NCI-H524 (cell line): ENCODE data around the gene SPATA21.

Source experiments
- DNase-seq, 2 experiments: peaks; one replicate each; lab custom pipeline; 2025; lab: John Stamatoyannopoulos, UW

Gene SPATA21

DNA sequence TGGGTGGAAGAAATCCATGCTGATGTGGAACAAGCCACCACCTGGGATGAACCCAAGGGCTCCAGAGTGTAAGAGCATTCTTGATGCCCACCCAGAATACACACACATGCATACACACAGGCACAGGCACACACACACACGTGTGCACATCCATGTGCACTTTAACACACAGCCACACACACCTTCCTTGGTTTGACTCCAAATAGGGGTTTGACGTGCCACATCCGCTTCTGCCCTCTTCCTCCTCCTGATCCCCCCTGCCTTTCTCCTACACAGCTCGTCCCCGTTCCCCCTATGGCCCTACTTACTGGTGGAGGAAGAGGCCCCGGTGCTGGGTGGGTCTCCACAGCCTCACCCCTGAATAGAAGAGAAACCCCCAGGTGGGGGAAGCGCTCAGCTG, 16.0 kb downstream of the SPATA21 start:
- no peak for DNase-seq

DNA sequence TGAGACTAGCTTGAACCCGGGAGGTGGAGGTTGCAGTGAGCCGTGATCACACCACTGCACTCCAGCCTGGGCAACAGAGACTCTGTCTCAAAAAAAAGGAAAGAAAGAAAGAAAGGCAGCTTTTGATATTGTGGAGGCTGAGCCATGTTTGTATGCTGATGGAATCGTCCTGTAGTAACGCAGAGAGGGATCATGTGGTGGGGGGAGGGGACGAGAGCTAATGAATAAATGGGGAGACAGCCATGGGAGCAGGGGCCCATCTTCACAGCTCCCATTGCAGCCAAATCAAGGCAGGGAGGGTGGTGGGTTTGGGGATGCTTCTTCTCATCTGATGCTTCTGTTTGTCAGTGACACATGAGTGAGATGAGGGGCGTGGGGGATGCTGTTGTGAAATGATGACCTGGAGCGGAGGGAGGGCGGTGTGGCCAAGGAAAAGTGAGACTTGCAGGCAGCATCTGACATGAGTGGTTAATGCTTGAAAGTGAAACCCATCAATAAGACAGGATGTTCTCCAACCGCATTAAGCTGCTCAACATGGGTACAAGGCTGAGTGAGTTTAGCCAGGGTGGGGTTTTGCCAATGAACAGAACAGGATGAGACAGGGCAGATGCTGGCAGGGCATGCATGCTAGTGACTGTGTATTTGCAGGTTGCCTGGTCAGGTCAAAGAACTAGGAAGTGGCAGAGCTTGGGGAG, 16.7 kb downstream of the SPATA21 start:
- no peak for DNase-seq

DNA sequence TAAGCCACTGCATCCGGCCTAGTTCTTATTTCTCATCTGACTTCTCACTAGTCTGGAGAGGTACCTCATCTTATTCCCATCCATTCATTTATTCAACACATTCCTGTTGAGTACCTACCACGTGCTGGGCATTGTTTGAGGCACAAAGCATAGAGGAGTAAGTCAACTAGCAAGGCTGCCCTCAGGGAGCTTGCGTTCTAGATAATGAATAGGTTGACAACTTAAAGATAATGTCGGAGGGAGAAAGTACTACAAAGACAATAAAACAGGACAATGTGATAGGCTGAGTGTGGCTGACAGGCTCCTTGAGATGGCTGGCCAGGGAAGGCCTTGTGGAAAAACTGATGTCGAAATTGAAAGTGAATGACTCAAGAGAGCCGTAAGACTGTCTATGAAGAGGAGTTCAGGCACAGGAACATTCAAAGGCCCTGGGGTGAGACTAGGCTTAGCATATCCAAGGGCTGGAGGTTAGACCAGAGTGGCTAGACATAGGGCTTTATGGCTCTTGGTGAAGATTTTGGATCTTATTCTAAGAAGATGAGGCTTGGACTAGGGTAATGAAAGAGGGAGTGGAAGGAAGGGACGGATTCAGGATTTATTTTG, 18.3 kb downstream of the SPATA21 start:
- no peak for DNase-seq

DNA sequence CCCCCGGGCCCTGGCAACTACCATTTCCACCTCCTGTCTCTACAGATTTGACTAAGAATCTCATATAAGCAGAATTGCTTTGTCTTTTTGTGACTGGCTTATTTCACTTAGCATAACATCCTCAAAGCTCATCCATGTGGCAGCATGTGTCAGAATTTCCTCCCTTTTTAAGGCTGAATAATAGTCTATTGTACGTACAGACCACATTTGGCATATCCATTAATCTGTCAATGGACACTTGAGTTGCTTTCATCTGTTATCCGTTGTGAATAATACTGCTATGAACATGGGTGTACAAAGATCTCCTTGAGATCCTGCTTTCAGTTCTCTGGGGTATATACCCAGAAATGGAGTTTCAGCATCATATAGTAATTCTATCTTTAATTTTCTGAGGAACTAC, 24.0 kb downstream of the SPATA21 start:
- no peak for DNase-seq

DNA sequence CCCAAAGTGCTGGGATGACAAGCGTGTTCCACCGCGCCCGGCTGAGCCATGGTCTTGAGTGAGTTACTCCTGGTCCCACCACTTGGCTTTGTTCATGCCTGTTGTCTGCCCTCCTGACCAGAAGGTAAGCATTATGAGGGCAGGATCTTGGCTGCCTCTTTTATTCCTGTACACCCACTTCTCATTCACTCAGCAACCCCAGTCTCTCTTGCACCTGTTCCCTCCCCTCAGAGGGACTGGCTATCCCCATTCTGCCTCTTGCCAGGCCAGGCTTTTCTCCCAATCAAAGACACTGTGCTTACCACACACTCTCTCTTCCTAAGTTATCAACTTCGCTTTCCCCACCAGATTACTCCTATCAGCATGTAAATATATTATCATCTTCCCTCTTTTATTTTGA, 26.4 kb downstream of the SPATA21 start:
- no peak for DNase-seq

DNA sequence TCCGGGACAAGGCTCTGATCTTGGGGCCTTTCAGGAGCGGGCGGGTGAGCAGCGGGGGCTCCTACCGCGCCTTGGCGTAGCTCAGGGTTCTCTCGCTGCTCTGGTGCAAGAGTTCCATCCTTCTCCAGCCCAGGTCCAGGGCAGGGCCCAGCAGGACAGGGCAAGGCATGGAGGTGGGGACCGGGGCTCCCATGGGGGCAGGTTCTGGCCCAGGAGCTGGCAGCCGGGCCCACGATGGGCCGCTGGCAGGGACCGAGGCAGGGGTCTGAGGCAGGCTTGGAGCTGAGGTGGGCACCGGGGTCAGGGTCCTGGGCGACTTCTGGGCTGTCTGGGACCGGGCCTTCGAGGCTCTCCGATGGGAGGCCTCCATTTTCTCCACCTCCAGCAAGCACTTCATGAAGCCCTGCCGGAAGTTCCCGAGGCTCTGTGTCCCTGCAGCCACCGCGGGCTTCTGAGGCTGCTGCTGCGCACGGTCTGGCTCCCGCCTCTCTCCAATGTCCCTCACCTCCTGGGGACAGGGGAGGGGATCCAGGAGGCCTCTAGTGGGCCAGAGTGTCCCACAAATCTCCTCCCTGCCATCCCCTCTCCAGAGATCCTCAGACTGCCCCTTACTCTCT, 27.6 kb downstream of the SPATA21 start:
- DNase-seq: no peak

DNA sequence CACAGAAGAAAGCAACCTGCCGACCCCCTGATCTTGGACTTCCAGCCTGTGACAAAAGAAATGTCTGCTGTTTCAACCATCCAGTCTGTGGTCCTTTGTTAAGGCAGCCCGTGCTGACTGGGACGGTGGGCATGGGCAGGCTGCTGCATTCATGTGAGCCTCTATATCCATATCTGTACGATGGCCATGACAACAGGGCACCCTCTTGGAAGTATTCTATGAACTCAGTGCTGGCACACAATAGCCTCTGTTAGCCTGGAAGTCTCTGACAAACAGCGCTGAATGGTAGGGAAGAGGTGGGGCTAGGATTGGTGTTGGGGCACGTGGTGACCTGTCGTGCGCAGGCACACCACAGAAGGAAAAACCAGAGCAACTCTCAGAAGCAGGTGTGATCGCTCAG, 30.4 kb downstream of the SPATA21 start:
- no peak for DNase-seq

DNA sequence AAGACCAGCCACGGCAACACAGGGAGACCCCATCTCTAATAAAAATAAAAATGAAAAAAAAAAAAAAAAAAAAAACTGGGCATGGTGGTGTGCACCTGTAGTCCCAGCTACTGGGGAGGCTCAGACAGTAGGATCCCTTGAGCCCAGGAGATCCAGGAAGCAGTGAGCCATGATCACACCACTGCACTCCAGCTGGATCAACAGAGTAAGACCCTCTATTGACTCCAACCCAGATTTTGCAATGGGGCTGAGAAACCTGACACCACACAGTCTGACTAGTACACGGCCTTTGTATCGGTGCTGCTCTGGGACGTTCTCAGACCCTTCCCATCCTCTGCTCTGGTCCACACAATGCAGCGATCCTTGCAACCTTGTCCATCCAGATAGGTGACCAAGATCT, 31.8 kb downstream of the SPATA21 start:
- no peak for DNase-seq

DNA sequence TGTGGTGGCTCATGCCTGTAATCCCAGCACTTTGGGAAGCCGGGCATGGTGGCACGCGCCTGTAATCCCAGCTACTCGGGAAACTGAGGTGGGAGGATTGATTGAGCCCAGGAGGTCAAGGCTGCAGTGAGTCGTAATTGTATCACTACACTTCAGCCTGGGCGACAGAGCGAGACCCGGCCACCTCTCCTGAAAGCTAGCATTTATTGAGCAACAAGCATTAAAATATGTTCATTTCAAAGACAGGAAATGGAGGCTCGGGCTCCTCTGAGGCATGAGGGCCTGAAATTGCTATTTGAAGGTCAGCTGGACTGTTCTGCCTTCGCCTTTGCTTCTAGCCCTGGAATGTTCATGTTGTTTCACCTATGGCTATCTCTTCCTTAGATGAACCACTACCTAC, 34.5 kb downstream of the SPATA21 start:
- DNase-seq: no peak

DNA sequence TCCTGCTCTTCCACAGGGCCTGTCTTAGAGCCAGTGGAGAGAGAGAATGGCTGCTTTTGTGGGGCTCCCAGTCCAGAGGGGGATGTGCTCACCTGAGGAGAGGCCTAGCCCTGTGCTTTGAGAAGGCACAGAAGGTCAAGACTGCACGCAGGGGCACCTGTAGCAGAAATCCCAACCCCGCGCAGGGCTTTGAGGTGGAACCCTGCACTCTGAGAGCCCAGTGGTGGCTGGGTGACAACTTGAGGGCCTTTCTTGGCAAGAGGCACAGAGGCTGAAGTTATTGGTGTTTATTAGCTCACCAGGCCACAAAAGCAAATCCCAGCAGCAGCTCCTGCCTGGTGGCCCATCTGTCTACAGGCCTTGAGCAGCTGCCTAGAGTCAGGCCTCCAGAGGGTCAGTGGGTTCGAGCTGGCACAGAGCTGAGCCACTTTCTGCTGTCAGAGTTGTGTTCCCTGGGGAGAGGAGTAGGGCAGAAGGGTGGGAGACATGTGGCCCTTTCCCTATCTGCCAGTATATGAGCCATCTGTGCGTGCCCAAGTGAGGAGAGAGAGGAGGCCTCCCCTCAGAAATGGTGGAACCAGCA, 38.8 kb downstream of the SPATA21 start:
- peak; percentile 92 to 98 for DNase-seq

DNA sequence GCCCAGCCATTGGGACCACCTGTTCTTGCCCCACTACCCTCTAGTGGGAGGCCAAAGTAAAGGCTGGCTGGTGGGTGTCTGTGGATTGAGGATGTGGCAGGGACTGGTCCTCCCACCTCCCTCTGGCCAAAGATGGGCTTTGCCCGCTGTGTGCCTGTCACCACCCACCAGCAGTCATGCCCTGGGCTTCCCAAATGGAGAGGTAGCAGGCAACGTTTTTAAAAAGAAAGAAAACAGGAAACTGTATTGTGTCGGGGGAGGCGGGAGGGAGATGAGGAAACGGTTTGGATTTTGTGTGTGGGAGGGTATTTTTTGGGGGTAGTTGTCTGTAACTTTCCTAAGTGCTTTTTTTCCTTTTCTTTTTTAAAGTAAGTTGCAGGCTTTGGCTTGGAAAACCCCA, 40.1 kb downstream of the SPATA21 start:
- DNase-seq: no peak

DNA sequence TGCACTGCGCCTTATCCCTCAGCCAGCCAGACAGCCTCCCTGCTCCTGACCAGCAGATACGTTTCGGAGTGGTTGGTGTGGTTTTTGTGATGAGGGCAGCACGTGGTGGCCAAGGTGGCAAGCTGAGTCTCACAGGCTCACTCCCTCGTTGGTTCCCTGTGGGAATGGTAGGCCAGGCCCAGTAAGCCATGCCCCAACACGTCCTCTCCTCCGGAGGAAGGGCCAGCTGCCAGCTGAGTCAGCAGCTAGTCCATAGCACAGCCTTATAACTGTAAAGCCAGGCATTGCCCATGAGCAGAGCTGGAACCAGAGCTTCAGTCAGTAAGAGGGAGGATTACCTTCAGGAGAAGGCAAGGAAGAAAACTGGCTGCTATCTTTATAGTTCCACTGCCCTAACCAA, 40.6 kb downstream of the SPATA21 start:
- DNase-seq: peak; percentile 3 to 38

DNA sequence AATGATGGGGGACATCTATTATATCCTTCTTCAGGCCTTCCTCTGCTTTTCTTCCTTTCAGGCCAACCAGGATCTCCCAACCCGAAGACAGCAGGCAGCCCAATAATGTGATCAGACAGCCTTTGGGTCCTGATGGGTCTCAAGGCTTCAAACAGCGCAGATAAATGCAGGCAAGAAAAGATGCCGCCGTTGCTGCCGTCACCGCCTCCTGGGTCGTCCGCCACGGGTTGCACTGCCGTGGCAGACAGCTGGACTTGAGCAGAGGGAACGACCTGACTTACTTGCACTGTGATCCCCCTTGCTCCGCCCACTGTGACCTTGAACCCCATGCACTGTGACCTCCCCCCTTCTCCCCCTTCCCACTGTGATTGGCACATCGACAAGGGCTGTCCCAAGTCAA, 42.2 kb downstream of the SPATA21 start:
- no peak for DNase-seq

DNA sequence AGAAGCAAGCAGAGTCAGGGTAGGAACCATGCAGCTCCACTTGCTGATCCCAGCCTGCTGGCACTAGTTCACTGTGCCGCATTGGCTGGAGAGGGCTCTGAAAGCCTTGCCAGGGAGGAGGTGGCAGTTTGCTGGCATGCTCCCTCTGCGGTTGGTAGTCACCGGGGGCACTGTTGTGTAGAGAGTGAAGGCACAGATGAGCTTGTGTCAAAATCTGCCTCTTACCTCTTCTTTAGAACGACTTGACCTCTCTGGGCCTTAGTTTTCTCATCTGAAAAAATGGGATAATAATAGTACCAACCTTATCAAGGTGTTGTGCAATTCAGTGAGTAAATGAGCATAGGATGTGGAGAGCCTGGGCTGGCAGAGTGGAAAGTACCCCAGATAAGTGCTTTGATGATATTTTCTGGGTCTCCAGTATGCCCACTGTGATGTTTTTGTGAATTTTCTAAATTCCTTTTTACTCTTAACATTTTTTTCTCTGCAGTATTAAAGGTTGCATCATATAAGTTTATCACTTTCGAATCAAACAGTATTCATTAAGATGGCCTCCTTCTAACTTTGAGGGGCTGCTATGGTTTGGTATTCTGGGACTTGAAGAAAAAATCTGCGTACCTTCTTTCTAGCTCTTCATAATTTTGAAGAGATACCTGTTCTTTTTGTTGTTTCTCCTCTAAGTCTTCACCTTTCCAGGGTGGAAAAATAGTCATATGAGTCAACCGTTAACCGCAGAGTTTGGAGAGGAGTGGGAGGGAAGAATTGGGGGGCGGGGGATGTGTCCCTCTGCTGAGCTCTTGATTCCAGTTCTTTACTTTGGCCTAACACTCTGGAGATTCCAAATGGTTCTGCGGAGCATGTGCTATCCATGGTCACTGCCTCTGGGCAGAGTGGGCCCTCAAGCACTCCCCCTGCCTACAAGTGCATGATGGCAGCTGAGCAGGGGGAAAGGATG, 43.4 kb downstream of the SPATA21 start:
- no peak for DNase-seq

DNA sequence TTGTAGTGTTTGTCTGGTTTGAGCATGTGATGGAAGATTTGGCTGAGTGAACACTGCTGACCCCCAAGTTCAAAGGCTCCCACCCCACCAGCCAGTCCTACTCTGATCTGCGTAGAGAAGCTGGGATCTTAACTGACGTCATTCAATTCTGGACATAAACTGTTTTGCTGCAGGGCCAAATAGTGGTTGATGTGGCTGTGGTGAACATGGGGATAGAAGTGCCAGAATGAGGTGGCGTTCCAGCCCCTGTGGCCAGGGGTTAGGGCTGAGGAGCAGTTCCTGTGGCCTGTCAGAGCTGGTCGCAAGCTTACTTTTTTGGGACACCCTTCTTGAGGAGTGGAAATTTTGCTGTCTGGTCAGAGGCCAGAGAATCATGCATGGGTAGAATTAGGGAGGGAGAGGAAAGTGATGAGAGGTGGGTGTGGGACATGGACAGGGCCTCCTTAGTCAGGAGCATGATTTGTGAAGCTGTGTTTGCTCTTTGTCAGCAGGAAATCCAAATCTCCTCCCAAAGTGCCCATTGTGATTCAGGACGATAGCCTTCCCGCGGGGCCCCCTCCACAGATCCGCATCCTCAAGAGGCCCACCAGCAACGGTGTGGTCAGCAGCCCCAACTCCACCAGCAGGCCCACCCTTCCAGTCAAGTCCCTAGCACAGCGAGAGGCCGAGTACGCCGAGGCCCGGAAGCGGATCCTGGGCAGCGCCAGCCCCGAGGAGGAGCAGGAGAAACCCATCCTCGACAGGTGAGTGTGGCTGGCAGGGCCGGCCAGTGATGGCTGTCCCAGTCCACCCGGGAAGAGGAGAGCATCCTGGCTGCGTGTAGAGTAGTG, 44.3 kb downstream of the SPATA21 start:
- no peak for DNase-seq

DNA sequence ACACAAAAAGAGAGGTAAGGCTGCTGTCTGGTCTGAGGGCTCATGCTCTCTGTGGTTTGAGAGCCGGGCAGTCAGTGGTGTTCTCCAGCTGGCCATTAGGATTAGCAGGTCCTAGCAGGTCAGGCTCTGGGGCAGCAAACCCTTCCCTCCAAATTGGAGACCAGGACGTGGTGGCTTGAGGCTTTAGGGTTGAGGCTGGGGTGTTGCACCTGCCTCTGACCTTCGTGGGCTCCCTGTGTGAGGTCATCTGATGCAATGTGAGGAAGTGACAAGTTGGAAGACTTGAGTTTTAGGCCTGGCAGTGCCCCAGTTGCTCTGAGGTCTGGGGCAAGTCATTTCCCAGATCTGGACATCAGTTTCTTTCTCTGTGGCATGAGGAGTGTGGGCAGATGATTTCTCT, 45.8 kb downstream of the SPATA21 start:
- no peak for DNase-seq

DNA sequence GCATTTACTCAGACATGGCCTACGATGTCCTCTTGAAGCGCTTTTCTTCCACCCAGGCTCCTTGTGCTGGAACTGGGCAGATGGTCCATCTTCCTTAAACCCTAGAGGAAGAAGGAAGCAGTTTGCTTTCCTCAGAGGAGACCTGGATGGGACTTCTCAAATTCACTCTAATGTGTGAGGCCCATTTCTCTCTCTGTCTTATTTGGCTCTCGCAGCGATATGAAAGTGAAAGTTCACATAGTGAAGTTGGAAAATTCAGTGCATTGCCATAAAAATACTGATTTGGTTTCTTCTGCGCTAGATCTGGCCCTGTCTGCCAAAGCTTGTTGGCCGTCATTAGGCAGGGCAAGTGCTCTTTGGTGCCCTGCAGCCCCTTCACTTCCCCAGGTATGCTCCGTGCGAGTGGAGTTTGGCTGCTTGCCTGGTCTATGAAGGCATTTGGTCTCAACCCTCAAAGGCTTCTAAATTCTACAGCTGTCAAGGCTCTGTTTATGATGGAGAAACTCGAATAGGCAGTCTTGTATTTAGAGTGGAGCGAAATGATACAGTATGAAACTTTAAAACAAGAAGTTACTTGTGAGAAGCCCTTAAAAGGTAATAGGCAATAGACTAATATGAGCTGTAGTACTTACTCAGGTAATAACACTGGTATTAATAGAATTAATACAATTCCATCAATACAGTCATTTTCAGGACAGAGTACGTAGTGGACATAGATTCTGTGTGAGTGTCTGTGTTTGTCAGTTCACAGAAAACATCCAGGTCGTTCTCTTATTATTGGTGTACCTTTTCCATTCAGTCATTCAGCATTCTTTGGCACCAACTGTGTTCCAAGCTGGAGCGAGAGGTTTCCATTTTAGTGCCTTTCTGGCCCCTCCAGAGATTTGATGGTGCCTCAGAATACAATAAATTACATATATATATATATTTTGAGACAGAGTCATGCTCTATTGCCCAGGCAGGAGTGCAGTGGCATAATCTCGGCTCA, 49.7 kb downstream of the SPATA21 start:
- DNase-seq: no peak

DNA sequence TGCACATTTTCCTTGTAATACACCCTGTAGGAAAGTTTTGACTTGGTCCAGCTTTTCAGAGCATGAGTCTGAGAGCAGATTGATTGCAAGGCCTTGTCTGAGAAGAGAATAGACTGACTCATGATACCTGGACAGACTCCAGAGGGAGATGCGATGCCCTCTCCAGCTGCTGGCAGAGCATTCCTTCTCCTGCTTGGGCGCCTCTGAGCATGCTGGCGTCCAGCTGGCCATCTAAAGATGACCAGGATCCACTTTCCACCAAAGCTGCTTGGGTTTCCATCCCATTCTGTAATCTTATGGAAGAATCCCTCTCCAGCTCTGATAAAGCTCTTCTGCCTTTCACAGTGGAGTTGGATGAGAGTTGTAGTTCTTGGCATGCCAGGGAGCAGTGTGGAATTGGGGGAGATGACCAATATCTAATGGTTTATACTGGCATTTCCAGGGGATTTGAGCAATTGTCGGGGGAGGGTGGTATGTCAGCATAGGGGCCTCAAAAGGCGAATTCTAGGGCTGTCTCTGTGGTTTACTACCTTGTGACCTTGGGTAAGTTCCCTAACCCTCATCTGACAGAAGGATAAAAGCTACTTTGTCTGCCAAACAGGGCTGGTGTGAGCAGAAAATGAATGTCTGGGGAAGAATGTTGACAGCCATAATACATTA, 50.6 kb downstream of the SPATA21 start:
- no peak for DNase-seq

DNA sequence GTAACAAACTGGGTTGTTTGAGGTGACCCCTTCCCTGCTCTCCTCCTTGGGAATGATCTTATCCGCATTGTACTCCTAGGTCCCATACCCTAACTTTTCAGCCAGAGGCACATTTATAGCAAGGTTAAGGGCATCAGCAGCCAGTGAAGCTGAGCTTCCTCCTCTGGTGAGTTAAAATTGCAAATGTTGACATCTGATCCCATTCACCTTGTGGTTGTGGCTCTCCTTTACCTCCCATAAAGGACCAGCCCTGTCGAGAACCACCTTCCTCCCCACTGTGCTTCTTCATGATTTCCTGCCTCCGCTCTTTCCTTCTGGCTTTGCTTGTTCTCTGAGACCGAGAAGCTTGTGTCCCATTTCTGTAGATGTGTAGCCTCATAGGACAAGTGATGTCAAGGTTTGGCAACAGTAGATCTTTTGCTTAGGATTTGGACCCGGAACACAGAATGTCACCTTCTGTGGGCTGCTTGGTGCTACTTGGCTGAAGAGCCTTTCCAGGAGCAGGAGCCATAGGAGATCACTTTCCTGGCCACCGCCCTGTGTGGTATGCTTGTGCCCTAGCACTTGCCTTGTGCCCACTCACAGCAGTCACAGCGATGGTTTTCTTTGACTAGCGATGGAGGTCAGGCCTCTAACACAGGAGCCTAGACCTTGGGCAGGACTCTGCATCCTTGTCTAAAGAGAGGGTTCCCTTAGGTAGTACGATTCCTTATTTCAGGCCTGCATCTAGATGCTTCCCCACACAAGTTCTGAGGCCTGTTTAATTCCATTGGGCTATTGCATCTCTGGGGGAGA, 51.4 kb downstream of the SPATA21 start:
- DNase-seq: no peak
